Urinary bladder (tissue), 4 donors: Measurements from ENCODE around the gene FBXO8. TPM values are rescaled to one million over a fixed set of nuclear protein-coding genes. Genes with fewer than 3 reads are reported as not detected.
A peak's percentile ranks its signal among the peaks of the same experiment; 100 is the strongest.

Experiments used
- DNase-seq: peaks from one replicate; pipeline ENCODE4 v3.0.0-alpha.2; 2015; ENCODE audit errors: extremely low spot score
- H3K27ac ChIP-seq: one replicate; pipeline ENCODE4 v1.5.1; 2013; ENCODE audit warnings: low read depth, mild to moderate bottlenecking, moderate library complexity
- H3K36me3 ChIP-seq: one replicate; pipeline ENCODE4 v1.6.1; 2013; ENCODE audit warnings: mild to moderate bottlenecking, moderate library complexity; ENCODE audit not compliant: insufficient read depth
- H3K4me1 ChIP-seq: one replicate; pipeline ENCODE4 v1.6.1; 2013; ENCODE audit warnings: mild to moderate bottlenecking, moderate library complexity; ENCODE audit not compliant: insufficient read depth
- H3K4me3 ChIP-seq: one replicate; pipeline ENCODE4 v1.5.1; 2013; ENCODE audit warnings: low read depth, low read length
- WGBS: extraction: QIAGEN DNeasy Blood & Tissue Kit; methylation state at CpG from one replicate; pipeline ENCODE4 v1.1.7; 2013; 5-methylcytosine and 5-hydroxymethylcytosine counted together
- polyA plus RNA-seq: library from polyadenylated mRNA; stranded (reverse); fragments of 200-250 nt; gene quantifications from one replicate; pipeline ENCODE4 v1.2.3, GENCODE V29; 2013
- total RNA-seq: library from RNA; depleted of rRNA; stranded (reverse); fragments of >200 nt; gene quantifications from one replicate; pipeline ENCODE4 v1.2.3, GENCODE V29; 2014
- donor health status: healthy with polysubstance abuse.
- donor health status: healthy.

Gene FBXO8, protein sequence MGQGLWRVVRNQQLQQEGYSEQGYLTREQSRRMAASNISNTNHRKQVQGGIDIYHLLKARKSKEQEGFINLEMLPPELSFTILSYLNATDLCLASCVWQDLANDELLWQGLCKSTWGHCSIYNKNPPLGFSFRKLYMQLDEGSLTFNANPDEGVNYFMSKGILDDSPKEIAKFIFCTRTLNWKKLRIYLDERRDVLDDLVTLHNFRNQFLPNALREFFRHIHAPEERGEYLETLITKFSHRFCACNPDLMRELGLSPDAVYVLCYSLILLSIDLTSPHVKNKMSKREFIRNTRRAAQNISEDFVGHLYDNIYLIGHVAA
- total RNA-seq (69.4 TPM), polyA plus RNA-seq (33.6 TPM)

DNA sequence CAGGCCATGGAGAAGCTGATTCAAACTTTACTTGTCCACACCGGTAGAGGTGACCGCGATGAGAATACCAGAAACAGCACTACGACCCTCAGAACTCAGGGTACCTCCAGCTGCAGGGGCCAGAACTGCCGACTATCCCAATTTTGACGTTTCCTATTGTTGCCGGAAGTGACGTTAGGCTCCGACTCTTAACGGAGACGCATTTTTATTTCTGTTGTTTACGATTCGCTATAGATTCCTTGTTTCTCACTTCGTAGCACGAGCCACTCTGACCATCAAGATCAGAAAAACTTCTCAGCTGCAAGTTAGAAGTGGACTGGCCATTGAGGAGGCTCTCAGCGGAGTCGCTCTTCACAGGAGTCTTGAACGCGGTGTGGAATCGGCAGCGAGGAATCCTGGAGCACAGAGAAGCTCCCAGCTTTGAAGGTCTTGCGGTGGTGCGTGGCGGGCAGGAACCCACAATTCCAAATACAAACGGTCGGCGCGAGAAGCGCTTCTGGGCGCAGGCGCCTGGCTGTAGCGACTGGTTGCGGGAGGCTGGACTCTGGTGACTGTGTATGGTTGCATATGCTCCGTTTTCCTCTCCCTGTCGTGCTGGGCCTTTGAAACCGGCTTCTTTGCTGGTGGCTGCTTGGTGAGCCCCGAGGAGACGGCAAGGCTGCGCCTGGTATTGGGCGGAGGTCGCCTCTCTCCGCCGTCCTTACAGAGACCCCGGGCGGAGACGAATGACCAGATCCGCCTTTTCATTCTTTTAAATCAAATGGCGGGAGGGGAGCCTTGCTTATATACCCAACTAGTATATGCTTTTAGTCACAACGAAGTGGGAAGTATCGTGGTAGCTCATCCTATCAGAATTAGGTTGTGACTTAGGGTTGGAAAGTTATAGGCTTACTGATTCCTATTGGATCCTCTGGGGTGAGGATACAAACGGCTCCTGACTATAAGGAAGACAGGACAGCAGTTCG lies at the start of gene FBXO8, which contains the start of gene CEP44:
TSS of gene FBXO8 (minus strand) at position 161 of the 965 bp plus-strand sequence. CDS start 20,575 bp downstream, outside the sequence.
TSS of gene CEP44 (plus strand) at position 405 of the 965 bp plus-strand sequence. CDS start 15,211 bp downstream, outside the sequence.
- Histone ChIP-seq H3K27ac (peak within 1 kb of the TSS; percentile 98), H3K4me1 (no peaks in the 10 kb centered on the region), H3K36me3 (no peaks in the 10 kb centered on the region), H3K4me3 (peak within 1 kb of the TSS; percentile 84)
- WGBS: under 1% methylated on average over 52 of the region's 52 CpGs
- DNase-seq: peak; percentile 89

DNA sequence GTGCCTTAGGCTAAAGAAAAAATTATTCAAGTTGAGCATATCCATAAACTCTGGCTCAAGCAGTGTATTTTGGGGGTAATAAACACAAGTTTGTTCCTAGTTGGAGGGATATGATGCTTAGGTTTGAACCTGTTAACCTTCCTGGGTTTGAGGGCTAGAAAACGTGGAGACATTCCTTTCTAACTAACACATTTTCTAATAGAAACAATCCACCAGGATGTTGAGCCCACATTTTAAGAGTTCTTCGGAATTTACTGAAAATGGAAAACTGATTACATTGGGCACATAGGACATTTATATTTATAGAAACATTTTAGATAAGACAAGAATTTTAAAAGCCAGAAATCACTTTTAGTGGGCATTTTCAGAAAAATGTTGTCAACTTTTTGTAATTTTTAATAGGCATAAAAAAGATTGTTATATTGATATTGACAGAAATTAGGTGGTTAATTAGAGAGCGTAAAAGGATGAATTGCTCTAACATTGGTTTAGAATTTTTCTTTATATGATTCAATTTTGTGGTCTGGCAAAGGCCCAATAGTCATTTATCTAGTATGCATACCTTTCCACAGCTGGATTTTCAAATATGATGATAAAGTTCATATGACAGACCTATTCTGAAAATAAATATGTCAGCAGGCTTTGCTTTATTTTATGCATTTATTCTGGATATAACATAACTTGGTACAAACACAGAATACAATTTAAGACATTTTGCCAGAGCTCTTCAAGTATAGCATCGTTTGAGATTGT lies 49.5 kb upstream of the FBXO8 start:
- no peaks in the 10 kb centered on the region for H3K4me1 ChIP-seq
- DNase-seq: no peak
- no peak overlapping the region for H3K27ac ChIP-seq
- no peaks in the 10 kb centered on the region for H3K36me3 ChIP-seq
- WGBS: 52% methylated on average over 4 of the region's 4 CpGs
- no peak overlapping the region for H3K4me3 ChIP-seq

DNA sequence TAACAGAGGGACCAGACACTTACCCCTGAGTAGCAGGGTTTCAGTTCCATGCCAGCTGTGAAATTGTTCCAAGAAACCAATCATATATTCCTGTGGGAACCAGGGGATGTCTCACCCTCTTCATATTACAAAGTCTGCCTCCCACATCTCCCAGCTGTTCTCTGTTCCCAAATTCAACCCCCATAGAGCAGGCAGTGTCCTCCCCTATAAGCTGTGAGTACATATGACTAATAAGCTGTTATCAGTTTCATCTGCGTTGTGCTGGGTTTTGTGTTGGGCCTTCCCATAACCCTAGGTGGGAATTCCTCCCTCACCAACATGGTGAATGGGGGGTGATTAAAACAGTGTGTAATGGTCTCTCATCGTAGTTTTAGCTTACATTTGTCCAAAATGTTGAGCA lies 41.3 kb upstream of the FBXO8 start:
- WGBS: 88% methylated on average over 2 of the region's 2 CpGs
- Histone ChIP-seq H3K4me1 (no peaks in the 10 kb centered on the region), H3K4me3 (no peak overlapping the region), H3K36me3 (no peaks in the 10 kb centered on the region), H3K27ac (no peak overlapping the region)
- DNase-seq: no peak

DNA sequence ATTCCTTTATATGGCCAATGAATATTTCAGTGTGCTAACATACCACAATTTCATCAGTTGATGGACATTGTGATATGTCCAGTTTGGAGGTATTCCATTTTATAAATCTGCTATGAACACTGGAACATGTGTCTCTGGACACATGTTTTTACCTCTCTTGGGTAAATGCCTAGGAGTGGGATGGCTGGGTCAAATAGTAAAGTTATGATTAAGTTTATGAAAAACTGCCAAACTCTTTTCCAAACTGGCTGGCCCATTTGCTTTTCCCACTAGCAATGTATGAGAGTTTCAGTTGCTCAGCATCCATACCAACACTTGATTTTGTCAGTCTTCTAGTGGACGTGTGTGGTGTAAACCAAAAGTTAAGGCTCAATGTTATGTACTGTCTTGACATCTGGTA lies 40.8 kb upstream of the FBXO8 start:
- Histone ChIP-seq H3K4me1 (no peaks in the 10 kb centered on the region), H3K4me3 (no peak overlapping the region), H3K36me3 (no peaks in the 10 kb centered on the region), H3K27ac (no peak overlapping the region)
- DNase-seq: no peak
- 91% methylated on average over 1 of the region's 1 CpG for WGBS

DNA sequence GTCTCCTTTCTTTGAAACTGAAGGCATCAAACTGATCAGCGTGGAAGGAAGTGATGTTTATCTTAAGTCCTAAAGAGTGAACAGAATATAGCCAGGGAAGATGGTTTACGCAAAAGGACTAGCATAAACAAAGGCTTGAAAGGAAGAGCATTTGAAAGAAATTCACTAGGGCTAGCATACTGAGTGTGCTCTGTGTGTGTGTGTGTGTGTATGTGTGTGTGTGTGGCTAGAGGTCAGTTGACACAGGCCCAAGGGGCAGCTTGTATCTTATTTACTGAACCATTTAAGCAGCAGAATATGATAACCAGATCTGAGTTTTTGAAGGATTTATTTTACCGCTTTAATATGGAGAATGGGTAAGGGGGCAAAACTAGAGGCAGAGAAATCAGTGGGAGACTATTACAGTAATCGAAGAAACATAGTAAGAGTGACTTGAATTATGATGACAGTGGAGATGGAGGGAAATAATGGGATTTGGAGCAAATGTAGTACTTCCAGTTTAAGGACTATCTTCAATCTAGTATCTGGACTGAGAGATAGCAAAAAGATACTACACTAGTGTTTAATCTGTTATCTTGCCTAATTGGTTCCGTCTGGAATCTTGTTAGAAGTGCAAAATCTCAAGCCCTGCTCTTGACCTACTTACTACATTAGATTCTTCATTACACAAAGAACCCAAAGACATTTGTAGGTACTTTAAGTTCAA lies 37.2 kb upstream of the FBXO8 start:
- H3K27ac ChIP-seq: no peak overlapping the region
- DNase-seq: no peak
- H3K4me3 ChIP-seq: no peak overlapping the region
- 66% methylated on average over 5 of the region's 5 CpGs for WGBS
- H3K36me3 ChIP-seq: peaks cover 3% of the 10 kb centered on the region
- no peaks in the 10 kb centered on the region for H3K4me1 ChIP-seq

DNA sequence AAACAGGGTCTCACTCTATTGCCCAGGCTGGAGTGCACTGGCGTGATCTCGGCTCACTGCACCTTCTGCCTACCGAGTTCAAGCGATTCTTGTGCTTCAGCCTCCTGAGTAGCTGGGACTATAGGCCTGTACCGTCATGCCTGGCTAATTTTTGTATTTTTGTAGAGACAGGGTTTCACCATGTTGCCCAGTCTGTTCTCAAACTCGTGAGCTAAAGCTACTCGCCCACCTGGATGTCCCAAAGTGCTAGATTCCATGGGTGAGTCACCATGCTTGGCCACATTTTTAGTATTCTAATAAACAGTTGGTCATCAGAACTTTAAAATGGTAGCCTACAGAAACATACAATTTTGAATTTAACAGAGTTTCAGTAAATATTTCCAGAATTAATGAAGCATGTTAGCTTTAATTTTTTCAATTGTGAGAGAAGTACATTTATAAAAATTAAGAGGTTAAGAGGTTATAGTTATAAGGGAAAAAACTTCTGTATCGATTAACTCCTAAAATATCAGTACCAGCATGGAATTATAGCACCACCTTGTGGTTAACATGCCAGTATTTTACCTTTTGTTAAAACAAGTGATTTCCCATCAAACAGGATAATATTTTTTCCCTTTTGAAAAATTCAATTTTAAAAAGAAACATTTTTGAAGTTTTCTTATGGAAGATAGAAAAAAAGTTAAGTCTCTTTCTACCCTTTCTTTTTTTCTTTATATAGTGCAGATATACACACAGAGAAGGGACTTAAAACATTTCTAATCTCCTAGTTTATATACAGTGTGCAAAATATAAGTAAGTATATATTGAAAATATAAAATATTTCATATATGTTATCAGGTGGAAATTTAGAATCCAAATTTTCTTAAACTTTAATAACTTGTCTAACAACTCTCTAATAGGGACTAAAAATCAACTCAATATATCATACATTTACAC lies 35.6 kb upstream of the FBXO8 start:
- DNase-seq: no peak
- no peaks in the 10 kb centered on the region for H3K4me1 ChIP-seq
- H3K27ac ChIP-seq: no peak overlapping the region
- peaks cover 3% of the 10 kb centered on the region for H3K36me3 ChIP-seq
- WGBS: 73% methylated on average over 8 of the region's 8 CpGs
- no peak overlapping the region for H3K4me3 ChIP-seq

DNA sequence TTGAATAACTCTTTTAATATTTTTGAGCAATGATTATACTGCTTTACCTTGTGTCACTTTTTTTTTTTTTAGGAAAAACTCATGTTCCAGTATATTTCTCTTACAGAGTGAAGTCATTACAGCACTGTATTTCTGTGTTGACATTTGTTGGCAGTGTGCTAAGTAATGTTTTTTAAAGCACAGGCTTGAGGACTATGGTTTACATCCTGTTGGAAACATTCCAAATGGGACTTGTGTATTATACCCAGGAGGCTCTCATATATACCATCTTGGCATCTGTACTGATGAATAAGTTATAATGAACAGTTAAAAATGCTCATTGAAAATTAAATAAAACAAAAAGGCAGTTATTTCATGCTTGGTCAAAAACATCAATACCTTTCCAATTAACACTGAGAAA lies 34.1 kb upstream of the FBXO8 start:
- Histone ChIP-seq H3K27ac (no peak overlapping the region), H3K4me1 (no peaks in the 10 kb centered on the region), H3K4me3 (no peak overlapping the region), H3K36me3 (peaks cover 6% of the 10 kb centered on the region)
- DNase-seq: no peak

DNA sequence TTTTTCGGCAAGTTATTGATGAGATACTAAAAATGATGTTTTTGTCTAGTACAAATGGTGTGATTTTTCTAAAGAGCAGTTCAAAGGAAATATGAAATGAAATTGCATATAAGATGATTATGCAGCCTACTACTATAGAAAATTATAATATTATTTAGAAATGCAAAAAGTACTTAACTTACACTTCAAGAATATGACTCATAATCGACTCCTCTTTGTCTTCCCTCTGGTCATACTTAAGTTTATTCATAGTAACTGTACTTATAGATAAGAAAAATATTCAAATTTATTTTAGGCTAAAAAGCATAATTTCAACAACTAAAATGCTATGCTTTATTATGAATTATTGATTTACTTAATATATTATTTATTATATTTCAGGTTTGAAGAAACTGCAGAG lies 33.5 kb upstream of the FBXO8 start:
- 70% methylated on average over 2 of the region's 2 CpGs for WGBS
- Histone ChIP-seq H3K27ac (no peak overlapping the region), H3K4me1 (no peaks in the 10 kb centered on the region), H3K4me3 (no peak overlapping the region), H3K36me3 (peaks cover 6% of the 10 kb centered on the region)
- DNase-seq: no peak

DNA sequence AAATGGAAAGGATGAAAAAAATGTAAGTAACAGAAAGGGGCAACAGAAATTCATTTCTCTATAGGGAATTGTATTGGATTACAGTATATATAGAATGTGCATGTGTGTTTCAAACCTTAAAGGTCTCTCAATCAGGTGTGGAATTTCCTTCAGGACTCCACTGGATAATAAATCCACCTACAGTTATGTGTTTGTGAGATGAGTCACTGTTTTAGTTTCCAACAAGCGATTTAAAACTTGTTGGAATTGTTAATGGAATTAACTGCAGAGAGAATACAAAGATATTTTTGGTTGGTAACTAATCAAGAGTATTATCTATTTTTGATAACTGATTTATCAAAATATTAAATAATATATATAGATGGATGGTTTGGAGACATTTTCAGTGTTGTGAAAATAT lies 33.1 kb upstream of the FBXO8 start:
- no peak overlapping the region for H3K4me3 ChIP-seq
- no peak overlapping the region for H3K27ac ChIP-seq
- H3K36me3 ChIP-seq: peaks cover 6% of the 10 kb centered on the region
- no peaks in the 10 kb centered on the region for H3K4me1 ChIP-seq
- WGBS: 67% methylated on average over 1 of the region's 1 CpG
- no peak for DNase-seq

DNA sequence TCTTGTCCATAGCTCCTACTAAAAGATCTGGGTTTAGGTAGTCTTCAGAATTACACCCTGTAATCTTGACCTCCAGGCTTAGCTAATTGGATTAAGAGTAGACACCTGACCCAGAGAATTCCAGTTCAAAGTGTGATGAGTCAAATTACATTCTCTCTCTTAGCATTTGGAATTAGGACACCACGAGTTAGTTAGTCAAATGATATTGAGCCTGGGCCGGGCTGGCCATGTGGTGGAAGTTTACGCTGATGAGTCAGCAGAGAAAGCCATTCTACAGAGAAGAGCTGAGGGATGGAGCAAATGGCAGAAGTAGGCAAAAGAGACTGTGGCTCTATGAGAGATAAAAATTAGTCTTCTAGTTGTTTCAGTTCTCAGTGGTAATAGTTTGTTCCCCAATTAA lies 31.3 kb upstream of the FBXO8 start:
- H3K27ac ChIP-seq: no peak overlapping the region
- WGBS: 79% methylated on average over 3 of the region's 3 CpGs
- peaks cover 6% of the 10 kb centered on the region for H3K36me3 ChIP-seq
- DNase-seq: no peak
- H3K4me1 ChIP-seq: no peaks in the 10 kb centered on the region
- H3K4me3 ChIP-seq: no peak overlapping the region

DNA sequence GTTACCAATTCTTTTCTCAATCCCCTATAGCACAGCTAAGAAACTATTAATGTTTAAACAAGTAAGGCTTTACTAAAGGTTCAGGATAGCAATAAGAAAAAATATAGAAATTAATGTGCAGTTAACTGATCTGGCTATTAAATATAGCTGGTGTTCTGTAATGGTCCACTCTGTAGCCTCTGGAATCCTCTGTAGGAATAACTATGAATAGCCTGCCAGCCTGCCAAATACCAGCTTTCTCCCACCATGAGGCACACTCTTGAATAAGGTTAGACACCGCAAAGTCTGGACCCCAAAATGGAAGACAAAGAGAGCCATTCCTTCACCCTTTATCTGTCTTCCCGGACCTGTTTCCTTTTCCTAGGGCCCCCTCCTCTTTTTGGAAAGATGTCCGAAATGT lies 30.8 kb upstream of the FBXO8 start:
- Histone ChIP-seq H3K36me3 (peaks cover 6% of the 10 kb centered on the region), H3K27ac (no peak overlapping the region), H3K4me3 (no peak overlapping the region), H3K4me1 (no peaks in the 10 kb centered on the region)
- WGBS: 97% methylated on average over 3 of the region's 3 CpGs
- no peak for DNase-seq

DNA sequence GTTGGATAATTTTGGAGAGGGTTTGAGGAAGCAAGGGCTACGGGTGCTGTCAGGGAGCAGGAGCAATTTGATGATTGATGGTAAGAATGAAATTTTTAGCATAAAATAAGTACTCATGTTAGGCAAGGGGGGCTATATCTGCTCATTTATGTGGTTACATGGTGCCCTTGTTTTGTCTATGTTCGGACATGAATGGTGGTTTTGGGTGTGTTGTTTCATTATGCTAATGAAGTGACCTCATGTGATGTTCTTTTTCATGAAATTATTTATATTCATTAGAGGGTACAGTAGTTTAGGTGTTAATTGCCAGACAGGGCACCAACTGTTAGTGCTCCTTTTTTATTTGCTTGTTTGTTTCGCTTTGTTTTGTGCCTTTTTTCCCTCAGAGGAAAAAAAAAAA lies 29.5 kb upstream of the FBXO8 start:
- DNase-seq: no peak
- WGBS: 93% methylated on average over 3 of the region's 3 CpGs
- no peak overlapping the region for H3K27ac ChIP-seq
- no peak overlapping the region for H3K4me3 ChIP-seq
- H3K4me1 ChIP-seq: no peaks in the 10 kb centered on the region
- H3K36me3 ChIP-seq: peaks cover 3% of the 10 kb centered on the region
